HuH-7.5 (cell line): ENCODE results near the gene MTMR3.

Experiments
- DNase-seq: peaks from one replicate; pipeline ENCODE4 v3.0.0; 2011; ENCODE audit warnings: low spot score

The MTMR3 gene

GRCh38 chr22:30002861-30003486, 120.0 kb downstream of the MTMR3 start:
- no peak for DNase-seq

DNA sequence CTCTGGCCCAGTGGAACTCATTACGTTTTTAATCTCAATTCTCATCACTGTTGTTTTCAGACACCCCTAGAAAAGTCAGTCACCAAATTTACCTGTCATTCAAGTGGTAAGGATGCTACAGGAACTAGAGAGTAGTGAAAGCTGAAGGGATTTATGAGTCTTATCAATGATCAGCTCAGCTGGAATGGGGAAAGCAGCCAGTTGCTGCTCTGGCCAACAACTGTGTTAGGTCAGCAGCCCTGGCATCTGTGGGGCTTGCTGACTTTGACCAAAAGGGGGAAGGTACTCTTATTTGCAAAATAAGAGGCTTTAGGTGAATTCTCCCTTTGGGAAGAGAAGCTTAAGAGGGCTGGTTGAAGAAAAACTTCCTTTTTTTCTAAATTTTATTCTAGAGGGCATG, 121.1 kb downstream of the MTMR3 start:
- DNase-seq = no peak

GRCh38 chr22:30004694-30005093, 121.7 kb downstream of the MTMR3 start:
- no peak for DNase-seq

DNA sequence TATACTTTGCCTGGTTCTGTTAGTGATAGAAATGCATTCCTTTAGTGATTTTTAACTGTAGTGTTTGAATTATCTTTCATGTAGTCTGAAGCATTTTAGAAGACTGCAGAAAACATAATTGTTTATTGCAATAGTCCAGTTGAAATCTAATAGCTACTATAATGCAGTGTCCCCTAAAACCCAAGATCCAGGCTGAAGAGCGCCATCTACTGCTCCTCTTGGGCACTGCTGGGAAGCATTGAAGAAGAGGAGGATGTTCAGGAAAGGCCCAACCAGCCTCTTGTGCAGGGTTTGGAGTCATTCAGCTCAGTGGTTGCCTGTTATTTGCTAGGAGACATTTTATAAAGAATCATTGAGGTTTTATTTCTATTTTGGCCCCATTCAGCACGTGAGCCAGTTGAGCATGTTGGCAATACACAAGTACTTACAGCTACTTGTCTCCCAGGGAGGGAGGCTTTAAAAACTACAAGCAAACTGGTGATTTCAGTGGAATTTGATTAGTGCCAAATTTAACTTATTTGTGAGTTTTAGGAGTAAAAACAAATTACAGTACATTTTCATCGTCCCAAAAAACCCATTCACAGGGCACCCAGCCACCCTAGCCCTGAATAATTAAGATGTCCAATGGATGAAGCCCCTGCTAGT, 122.4 kb downstream of the MTMR3 start:
- peak; percentile 31 for DNase-seq

GRCh38 chr22:30007361-30007760, 124.4 kb downstream of the MTMR3 start:
- no peak for DNase-seq

- DNase-seq = no peak
Observed at GRCh38 chr22:30008401-30008800, 125.4 kb downstream of the MTMR3 start.

- no peak for DNase-seq
Observed at GRCh38 chr22:30009478-30009877, 126.5 kb downstream of the MTMR3 start.

DNA sequence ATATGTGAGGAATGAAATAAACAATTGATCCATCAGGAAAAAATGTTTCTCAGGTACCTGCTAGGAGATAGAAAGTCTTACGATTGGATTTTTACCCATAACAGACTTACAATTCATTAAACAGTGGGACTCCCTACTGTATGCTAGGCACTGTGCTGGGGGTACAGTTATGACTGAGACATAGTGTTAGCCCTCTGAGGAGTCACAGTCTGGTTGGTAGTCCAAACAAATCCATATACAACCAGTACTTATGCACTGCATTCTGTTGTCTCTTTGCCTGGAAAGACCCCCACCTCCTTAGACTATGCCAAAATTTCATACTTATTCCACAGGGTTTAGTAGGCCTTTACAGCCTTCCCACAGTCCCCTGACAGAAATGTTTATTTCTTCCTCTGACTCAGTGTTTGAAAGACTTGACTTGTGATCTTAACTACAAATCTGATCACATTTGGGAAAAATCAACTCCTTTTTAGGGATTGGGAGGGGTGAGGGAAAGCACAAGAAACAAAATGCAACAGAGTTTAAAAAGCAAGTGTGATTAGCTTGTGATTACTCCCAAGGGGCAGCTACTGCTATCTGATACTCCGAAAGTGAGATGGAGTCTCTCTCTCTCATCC, 127.9 kb downstream of the MTMR3 start:
- DNase-seq = no peak

- no peak for DNase-seq
Observed at GRCh38 chr22:30013201-30013600, 130.2 kb downstream of the MTMR3 start.

DNA sequence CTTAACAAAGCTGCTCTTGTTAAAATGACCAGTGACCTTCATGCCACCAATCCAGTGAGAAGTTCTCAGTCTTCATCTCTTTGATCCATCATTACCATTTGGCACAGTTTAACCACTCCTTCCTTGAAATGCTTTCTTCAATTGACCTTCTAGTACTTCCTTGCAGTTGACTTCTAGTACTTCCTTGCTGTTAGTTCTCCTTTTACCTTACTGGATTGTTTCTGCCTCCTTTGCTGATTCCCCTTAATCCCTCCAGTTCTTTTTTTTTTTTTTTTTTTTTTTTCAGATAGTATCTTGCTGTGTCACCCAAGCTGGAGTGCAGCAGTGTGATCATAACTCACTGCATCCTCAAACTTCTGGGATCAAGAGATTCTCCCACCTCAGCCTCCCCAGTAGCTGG, 131.3 kb downstream of the MTMR3 start:
- DNase-seq = no peak

DNA sequence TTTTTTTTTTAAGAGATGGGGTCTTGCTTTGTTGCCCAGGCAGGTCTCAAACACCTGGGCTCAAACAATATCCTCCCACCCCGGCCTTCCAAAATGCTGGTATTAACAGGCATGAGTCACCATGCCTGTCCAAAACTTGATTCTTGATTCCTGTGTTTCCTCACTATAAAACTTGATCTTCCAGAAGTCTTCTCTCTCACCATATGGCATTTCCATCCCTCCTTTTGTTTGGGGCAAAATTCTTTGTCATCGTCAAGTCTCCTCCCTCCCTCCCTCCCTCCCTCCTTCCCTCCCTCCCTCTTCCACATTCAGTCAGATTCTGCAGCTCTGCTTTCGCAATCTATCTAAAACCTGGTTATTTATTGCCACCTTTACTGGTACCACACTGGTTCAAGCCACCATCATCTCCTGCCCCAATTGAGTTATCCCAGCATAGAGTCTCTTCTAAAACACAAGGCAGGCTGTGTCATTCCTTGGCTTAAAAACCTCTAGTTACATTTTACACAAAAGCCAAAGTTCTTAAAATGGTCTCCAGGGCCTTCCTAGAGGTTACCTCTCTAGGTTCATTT, 132.3 kb downstream of the MTMR3 start:
- DNase-seq = no peak

- DNase-seq = no peak
Observed at GRCh38 chr22:30015846-30016245, 132.9 kb downstream of the MTMR3 start.

DNA sequence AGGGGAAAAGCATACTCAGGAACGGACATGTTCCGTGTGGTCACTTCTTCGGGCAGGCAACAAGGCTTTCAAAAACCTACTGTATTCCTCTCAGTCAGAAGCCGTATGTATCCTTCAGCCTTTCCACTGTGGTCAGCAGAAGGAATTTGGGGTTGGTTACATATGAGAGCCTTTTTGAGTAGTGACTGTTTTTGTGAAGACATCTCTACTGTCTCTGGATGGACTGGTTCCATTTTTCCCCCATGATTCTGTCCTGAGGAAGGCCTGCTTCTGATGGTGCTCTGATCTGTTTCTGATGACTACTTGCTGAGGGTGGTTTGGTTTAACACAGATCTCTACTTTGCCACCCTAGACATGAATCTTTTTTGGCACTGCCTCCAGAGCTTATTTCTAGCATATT, 133.6 kb downstream of the MTMR3 start:
- no peak for DNase-seq

GRCh38 chr22:30017375-30018223, 134.6 kb downstream of the MTMR3 start:
- DNase-seq = no peak

GRCh38 chr22:30020511-30020910, 137.5 kb downstream of the MTMR3 start:
- no peak for DNase-seq

DNA sequence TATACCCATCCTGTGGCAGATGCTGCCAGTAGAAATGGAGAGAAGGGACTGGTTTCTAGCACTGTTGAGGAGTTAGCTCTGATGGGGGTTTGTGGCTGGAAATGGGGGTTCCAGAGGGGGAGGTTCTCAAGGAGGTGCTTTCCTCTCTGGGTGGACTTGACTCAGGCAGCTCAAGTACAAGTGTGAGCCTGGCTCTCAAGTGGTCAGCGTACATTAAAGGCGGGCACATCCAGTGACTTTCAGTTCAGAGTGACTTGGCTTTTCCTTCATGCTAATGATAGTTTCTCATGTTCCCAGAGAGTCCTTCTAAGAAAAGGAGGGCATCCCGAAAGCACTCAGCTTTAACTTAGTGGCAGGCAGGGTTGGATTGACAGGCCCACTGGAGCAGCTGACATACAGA, 138.4 kb downstream of the MTMR3 start:
- no peak for DNase-seq

DNA sequence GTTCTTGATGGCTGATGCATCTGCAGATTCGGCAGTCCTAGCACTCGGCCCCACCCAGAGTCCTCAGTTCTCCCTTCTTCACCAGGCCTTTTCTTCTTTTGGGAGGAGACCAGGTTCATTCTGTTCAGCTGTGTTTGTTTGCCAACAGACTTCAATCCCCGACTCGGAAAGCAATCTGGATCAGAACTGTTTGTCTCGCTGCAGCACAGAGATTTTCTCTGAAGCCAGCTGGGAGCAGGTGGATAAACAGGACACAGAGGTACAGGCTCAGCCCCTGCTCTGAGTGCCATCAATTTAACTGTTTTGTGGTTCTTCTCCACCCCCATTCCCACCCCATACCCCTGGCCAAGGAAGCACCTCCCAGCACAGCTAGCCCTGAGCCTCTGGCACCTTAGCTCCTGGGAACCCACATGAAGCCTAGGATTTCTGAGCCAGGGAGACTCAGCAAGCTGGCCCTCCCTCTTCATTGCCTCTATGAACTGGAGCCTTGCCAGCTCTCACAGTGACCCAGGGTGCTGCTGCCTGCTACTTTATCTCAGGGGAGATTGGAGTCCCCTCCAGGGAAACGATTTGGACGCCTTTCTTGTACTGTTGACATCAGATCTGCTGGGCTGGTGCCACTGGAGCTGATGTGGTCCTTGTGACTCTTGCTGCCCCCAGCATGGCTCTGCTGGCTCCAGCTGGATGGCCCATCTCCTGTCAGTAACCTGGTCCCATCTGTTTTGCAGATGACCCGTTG, 139.1 kb downstream of the MTMR3 start:
- no peak for DNase-seq

DNA sequence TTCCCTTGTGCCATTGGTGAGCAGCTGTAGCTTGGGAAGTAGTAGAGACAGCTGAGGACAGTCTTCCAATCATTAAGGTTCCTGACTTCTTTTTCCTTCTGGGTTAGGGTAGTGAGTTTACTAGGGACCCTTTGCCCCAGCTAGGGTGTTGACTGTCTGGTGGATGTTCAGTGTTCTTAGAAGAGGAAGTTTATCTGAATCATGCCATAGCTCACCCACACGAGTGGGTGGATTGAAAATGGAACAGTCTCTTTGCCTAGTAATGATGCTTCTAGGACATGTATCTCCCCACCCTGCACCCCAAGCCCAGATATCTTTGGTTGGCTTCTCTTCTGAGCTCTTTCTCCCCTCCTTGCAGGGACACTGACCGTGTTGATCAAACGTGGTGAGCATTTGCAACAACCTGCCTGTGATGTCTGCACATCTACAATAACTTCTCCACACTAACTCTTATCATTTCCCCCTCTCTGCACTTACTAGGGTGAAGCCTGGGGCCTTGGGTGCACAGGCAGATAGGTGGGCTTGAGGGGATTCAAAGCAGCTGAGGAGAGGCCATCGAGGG, 140.2 kb downstream of the MTMR3 start:
- DNase-seq = no peak

- no peak for DNase-seq
Observed at GRCh38 chr22:30024231-30024630, 141.3 kb downstream of the MTMR3 start.

- DNase-seq = no peak
Observed at GRCh38 chr22:30025221-30025620, 142.2 kb downstream of the MTMR3 start.

GRCh38 chr22:30026756-30027155, 143.8 kb downstream of the MTMR3 start:
- no peak for DNase-seq
